RWPE1 (cell line): ENCODE data around the gene RALGAPA1.

ENCODE experiments used
- CTCF ChIA-PET: fragments of 350-600 bp; sonication (Branson Sonifier 250); formaldehyde crosslinking; extraction: SDS; loops from one replicate; lab custom pipeline; 2021; lab: Yijun Ruan, JAX
- POLR2A ChIA-PET: fragments of 400-600 bp; formaldehyde crosslinking; extraction: SDS; loops from one replicate; lab custom pipeline; 2020; ENCODE audit warnings: antibody characterized with exemption; ENCODE audit not compliant: low non-redundant PET; lab: Yijun Ruan, JAX
- DNase-seq: peaks from one replicate; pipeline ENCODE4 v3.0.0; 2012; ENCODE audit warnings: low spot score
- H3K27ac ChIP-seq: fragments of 450-650 bp; 2 replicates; pipeline ENCODE4 v1.5.1; 2017
- TF ChIP-seq, protein P1 (sequence below): fragments of 450-650 bp; conservative IDR thresholded peaks from 2 replicates; pipeline ENCODE4 v1.5.1; 2017; ENCODE audit warnings: low read depth, mild to moderate bottlenecking

The RALGAPA1 gene

DNA sequence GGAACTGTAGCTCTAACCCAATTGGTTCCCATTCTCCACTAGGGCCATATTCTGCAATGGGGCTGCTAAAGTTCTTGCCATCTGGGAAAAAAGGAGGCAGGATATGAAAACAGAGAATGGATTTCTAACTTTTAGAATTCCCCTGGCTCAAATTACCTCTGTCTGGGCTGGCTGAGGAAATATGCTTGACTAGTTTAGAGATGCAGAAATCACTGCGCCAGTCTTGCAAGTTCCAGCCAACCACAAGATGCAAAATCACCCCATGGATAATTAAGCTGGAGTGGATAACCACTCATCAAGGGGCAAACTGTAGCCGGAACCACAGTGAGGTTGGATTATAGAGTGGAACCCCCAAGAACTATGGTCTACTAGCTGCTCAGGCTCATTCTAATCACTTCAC, 126.3 kb downstream of the RALGAPA1 start:
- H3K27ac ChIP-seq = no peak overlapping the region
- ChIA-PET POLR2A (no interaction called here), CTCF (no interaction called here)
- DNase-seq = no peak
- TF ChIP-seq, protein P1, sequence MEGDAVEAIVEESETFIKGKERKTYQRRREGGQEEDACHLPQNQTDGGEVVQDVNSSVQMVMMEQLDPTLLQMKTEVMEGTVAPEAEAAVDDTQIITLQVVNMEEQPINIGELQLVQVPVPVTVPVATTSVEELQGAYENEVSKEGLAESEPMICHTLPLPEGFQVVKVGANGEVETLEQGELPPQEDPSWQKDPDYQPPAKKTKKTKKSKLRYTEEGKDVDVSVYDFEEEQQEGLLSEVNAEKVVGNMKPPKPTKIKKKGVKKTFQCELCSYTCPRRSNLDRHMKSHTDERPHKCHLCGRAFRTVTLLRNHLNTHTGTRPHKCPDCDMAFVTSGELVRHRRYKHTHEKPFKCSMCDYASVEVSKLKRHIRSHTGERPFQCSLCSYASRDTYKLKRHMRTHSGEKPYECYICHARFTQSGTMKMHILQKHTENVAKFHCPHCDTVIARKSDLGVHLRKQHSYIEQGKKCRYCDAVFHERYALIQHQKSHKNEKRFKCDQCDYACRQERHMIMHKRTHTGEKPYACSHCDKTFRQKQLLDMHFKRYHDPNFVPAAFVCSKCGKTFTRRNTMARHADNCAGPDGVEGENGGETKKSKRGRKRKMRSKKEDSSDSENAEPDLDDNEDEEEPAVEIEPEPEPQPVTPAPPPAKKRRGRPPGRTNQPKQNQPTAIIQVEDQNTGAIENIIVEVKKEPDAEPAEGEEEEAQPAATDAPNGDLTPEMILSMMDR = no peak

DNA sequence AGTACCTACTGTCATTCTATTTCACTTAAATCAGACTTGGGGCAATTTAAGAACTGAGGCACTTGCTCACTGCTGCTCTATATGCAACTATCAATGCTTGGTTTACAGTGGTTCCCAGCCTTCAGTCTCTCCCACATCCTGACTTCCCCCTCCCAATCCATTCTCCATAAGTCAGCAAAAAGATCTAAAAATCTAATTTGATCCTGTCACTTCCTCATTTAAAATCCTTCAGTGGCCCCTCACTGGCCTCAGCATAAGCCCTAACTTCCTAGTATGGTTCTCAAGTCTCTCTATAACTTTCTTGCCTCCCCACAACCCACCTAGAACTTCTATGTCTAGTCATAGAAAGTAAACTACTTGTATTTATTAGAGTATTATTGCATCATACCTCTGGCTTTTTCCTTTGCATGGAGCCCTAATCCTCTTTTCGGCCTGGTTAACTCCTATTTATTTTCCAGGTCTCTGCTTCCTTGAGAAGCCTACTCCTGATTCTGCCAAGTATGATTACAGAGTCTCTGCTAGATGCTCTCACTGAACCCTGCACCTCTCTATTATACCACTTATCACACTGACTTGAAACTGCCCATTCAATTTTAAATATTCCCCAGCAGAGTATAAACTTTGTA, 130.6 kb downstream of the RALGAPA1 start:
- DNase-seq = no peak
- ChIA-PET POLR2A (no interaction called here), CTCF (no interaction called here)
- no peak overlapping the region for H3K27ac ChIP-seq
- TF ChIP-seq, protein P1 = no peak

DNA sequence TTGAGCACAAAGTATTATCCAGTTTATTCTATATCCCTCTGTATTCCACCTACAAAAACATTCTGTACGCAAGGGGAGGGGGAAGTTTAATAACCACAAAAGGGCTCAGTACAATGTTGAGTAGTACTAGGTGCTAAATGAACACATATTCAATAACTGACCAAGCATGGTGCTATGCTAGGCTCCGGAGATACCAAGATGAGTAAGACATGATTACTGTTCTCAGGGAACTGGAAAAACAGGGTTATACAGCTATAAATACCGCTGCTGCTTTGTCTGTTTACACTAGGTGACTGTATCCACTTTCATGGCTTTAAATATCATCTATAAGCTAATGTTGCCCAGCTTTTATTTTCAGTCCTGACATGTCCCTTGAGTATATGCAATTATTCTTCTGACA, 139.3 kb downstream of the RALGAPA1 start:
- H3K27ac ChIP-seq = no peak overlapping the region
- TF ChIP-seq, protein P1 = no peak
- DNase-seq = peak; percentile 76
- ChIA-PET CTCF (no interaction called here), POLR2A (no interaction called here)

- TF ChIP-seq, protein P1 = no peak
- no peak for DNase-seq
- CTCF ChIA-PET = no interaction called here
- POLR2A ChIA-PET = no interaction called here
- H3K27ac ChIP-seq = no peak overlapping the region
These were observed 142.6 kb downstream of the RALGAPA1 start for GRCh38 chr14:35666429-35667043.

DNA sequence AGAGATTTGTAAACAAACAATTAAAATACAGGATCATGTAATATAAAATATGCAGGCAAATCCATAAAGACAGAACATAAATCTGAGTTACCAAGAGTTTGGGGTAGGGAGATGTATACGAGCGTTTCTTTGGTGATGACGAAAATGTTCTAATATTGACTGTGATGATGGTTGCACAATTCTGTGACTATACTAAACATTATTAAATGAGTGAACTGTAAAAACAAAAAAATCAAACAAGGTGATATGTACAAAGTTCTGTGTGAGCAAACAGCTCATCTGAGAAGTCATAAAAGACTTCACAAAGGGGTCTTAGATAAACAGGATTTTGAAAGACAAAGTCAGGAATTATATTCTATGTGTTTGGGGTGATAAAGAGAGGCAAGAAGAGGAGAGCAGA, 147.2 kb downstream of the RALGAPA1 start:
- ChIA-PET POLR2A (no interaction called here), CTCF (no interaction called here)
- H3K27ac ChIP-seq = no peak overlapping the region
- DNase-seq = no peak
- TF ChIP-seq, protein P1 = no peak

DNA sequence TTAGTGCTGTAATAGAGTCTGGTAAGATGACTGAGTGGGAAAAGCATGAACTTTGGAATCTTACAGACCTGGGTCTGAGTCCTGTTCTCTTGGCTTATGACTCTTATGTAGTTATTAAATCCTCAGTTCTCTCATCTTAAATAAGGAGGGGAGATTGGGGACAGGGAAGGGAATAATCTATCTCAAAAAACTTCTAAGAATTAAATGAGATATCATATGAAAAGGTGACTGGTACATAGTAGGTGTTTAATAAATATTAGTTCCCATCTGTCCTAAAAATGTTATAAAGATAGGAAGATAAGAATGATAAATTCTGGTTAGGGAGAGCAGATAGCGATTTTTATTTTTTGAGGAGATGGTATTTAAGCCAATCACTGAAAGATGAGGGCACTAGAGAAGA, 156.1 kb downstream of the RALGAPA1 start:
- CTCF ChIA-PET = interaction anchor here (0.6 to 0.7 kb wide), 2 partner anchors 21 to 23 kb away, joined by 3 to 4 read pairs; no protein-coding TSS in a partner anchor
- TF ChIP-seq, protein P1 = no peak
- DNase-seq = no peak
- POLR2A ChIA-PET = no interaction called here
- H3K27ac ChIP-seq = no peak overlapping the region
